HG02759 (cell line): Measurements from ENCODE around the gene HHAT.

Experiments used
- ATAC-seq: cut with Tn5 transposase; IDR thresholded peaks from one replicate; pipeline ENCODE4 v1.9.1; 2021; ENCODE audit warnings: mild to moderate bottlenecking, moderate library complexity; ENCODE audit not compliant: unreplicated experiment

The HHAT gene

DNA sequence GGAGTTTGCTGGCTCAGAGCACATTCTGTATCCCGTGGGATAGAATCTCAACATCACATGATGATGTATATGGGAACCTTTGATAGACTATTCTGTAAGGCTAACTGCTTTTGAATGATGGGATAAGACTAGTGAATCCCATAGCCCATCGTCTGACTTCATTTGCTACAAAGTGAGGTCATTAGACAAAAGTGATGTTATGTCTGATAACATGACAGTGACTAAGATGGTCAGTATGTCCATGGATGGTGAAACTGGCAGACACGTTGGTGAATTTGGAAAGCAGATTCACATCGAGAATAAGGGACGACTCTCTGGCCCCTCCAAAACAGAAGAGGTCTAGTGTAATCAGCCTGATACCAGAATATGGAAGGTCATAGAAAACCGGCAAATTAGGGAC, 108.4 kb downstream of the HHAT start:
- ATAC-seq = no peak

DNA sequence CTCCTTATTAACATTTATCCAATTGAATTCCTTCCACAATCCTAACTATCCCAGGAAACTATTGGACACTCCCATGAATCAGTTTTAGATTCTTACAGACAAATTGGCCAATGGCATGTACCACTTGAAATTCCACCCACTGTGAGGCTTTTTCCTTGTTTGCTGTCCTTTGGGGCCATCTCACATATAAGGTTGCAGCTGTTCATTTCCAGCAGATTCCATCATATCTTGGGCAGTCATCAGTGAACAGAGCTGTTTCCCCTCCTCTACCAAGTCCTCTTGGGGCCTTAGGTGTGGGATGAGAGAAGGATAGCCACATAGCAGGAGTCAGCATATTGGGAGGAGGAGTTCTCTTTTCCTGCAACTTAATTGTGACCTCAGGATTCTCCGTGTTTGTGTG, 109.1 kb downstream of the HHAT start:
- no peak for ATAC-seq

DNA sequence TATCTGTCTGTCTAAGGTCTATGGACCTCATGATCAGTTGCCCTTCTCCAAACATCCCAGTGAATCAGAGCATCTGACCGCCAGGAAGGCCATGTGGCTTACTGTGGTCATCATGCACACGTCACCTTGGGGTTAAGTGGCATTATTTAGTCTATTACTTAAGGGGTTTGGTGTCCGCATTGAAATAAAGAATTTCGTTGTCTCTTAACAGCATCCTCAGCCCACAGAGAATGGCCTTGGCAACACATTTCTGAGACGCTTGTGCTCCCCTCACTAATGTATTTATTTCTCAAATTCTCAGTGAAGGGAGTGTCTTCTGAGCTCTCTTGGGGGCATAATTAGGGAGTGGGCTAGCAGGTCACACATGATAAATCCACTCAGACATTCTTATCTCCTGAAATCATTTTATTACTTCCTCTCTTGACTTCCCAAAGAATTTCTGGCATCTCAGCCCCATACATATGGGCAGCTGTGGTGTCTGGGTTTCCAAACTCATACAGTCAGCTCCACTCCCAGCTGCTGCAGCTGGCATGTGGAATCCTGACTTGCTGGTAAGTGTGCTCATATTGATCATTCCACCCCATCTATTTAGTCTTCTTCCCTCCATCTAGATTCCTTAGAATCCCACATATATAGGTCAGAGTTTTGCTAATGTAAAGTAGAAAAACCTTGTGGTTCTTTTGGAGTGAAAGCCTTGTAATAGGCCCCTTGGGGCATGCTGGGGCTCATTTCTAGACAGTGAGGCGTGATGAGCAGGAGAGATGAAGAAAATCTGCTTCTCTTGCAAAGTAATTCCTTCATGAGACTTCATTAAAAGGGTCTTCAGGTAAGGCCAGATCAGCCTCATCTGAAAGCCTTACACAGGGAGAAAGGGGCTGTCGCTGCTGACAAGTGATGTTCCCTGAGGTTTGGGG, 110.5 kb downstream of the HHAT start:
- no peak for ATAC-seq

DNA sequence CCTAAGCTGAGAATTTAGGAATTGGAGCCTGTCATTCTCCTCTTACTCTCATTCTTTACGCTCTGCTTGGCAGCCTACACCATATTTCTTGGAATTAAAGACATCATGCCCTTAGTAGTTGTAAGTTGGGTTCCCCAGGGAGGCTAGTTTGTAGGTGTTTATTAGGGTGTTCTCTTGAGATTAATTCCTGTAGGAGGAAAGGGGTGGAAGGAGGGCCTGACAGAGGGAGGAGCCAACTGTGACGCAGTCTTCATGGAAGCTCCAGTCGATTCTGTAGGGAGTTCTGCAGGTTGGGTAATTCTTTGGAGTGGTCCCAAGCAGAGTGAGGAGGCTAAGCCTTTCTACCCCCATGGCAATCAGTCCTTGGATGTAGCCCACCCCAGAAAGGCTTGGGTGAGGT, 111.4 kb downstream of the HHAT start:
- ATAC-seq = no peak

DNA sequence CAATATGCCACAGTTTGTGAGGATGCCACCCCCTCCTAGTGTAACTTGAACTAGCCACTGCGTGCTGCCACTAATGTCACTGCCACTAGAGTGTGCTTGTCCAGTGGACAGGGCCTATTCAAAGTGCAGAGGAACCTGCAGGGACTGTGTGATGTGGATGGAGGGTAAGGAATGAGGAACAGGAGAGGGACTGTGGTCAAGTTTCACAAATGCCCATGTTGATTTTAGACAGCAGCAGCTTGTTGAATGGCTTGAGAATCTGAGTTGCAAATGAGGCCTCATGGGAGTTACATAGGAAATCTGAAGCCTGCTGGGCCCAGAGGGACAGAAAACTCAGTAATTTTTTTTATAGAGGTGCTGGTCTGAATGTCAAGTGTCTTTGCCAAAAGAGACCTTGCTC, 112.3 kb downstream of the HHAT start:
- ATAC-seq = no peak

DNA sequence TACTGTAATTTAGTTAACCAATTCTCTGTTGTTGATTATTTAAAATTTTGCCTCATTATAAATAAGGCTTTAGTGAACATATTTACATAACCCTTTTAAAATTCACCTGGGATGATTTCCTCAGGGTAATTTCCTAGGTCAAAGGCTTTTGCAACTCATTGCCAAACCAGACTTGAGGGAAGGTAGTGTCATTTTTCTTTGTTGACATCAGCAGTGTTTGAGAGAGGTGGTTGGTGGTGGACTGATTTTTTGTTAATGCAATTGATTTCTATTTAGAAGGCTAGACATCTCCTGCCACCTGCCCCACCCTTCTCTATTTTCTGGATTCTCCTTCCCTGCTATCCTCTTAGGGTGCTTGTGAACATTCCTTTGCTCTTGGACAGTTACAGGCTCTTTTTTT, 116.8 kb downstream of the HHAT start:
- no peak for ATAC-seq

DNA sequence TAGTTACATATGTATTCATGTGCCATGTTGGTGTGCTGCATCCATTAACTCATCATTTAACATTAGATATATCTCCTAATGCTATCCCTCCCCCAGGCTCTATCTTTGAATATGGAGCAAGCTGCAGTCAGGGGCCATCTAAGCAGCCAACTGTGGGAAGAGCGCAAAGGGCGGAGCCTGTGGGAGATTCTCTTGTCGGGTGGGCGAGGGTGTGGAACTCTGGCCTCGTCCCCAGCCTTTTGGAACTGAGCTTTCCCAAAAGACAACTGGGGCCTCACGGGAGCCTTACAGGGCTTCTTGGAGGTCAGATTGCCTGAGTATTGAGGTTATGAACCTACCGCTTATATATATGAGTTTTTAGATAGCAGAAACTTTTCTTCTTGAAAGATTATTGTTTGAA, 117.2 kb downstream of the HHAT start:
- ATAC-seq = no peak

DNA sequence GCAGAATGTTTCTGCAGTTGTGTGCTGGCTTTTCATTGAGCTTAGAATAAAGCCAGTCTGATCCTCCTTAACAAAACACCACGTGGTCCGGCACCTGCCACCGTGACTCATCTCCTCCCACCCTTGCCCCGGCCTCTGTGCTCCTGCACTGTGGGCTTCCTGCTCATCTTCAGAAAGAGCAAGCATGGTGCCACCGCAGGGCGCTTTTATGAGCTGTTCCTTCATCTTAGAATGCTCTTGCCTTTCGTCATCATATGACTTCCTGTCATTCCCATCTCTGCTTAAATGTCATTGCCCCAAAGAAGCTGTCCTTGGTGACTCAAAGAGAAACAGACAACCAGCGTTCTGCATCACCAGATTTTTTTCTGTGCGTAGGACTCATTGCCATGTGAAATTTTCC, 117.8 kb downstream of the HHAT start:
- ATAC-seq = peak; percentile 63

DNA sequence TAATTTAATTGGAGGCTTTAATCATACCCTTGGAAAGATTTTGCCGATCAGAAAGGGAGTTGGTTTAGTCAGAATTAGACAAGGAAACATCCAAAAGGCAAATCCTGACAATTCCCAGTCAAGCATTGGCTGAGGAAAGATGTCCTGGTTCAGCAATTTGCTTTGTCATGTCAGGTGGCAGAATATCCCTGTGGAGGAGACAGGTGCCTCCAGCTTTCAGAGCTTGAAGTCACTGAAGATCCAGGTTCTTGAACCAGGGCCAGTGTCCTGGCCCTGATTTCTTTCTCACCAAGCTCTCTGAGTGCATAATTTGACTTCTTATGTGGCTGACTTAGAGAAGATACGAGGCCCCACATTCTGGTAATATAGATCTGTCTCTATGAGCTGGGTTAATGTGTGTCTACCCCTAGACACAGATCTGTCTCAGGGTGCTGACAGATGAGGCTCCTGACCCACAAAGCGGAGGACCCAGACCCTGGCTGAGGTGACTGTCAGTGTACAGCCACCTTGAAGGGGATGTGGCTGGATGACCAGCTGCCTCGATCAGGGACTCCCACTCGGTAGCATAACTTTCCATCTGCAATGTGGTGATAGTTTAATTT, 118.9 kb downstream of the HHAT start:
- no peak for ATAC-seq

DNA sequence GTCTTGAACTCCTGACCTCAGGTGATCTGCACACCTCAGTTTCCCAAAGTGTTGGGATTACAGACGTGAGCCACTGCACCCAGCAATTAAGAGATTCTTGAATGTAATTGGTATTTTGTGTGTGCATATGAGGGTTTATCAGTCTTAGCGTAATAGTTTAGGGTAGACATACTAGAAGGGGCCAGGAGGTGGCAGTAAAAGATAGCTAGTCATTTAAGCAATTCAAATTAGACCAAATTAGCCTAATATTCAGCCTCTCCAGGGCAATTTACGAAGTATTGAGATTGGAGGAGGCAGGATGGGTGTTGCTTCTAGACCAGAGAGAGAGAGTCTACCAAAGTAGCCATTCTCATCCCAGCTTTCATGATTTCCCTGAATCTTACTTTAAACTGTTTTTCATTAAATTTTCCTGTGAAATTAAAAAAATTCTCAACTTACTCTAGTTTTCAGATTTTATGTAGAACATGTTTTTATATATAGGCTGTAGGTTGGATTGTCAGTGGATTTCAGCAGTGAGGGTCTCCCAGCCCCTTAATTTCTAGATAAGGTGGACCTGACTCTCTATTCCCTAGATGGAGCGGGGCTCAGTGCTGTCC, 119.7 kb downstream of the HHAT start:
- ATAC-seq = no peak

DNA sequence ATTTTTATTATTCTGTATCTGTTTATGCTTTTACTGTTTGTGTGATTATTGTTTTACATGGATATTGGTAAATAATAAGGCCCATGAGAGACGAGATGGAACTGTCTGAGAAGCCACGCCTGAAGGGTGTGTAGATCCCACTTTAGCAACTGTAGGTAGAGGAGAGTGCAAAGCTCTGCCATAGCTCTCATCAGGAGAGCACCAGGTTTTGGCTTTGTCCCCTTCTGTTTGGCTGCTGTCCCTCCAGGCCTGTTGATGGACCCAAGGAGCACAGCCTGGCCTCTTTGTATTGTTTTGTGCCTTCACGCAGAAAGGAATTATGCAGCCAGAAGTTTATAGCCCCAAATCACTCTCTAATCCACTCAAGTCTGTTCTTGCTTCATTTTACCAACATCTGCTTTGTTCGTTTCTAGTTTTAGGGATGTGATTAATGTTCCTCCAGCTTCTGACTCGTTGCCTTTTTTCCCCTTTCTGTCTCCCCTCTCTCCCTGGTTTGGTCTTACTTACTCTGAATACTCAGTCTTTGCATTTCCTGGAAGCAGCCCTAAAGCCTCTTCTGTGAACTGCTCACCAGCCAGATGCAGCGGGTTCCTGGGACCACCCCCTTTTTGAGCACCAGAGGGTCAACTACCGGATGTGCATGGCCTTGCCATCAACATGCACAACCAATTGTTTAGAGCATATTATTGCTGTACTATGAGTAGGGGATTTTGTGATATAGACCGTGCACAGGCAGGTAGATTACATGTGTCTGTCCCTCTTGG, 127.3 kb downstream of the HHAT start:
- ATAC-seq = no peak

DNA sequence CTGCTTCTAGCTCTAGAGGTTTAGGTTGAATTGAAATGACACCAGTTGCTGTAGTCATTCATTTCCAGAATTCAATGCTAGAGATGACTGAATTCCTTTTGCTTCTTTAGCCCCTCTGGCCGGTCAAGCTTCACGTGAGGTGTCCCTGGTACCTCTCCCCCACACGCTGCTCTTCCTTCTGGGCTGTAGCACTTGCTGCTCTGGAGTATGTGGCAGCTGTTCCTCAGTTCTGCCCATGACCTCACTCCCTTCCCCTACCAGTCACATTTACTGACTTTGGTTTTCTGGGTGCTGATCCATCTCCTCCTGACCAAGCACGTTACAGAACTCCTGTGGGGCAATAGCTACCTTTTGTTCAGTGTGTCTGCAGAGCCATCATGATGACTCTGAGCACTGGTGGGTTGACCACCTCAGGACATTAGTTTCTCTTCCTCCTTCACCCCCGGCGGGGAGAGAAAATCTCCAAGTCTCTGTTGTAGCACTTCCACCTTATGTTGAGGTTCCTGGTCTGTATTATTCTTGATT, 128.1 kb downstream of the HHAT start:
- ATAC-seq = no peak

DNA sequence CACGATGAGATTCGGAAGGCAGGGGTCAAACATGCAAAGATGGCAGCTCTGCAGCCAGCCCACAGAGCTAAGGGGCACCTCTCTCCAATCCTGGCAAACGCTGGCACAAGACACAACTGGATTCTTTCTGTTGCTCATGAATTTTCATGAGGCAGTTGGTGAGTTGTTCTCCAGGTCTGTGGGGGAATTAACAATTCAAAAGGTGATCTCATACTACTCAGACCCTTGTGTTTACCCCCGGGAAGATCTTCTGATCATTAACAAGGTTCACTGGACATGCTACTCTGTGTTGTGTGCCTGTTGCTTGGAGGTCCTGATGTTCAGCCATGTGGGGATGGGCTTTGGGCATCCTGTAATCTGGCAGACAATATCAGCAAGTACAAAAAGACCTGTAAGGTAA, 128.9 kb downstream of the HHAT start:
- ATAC-seq = no peak

DNA sequence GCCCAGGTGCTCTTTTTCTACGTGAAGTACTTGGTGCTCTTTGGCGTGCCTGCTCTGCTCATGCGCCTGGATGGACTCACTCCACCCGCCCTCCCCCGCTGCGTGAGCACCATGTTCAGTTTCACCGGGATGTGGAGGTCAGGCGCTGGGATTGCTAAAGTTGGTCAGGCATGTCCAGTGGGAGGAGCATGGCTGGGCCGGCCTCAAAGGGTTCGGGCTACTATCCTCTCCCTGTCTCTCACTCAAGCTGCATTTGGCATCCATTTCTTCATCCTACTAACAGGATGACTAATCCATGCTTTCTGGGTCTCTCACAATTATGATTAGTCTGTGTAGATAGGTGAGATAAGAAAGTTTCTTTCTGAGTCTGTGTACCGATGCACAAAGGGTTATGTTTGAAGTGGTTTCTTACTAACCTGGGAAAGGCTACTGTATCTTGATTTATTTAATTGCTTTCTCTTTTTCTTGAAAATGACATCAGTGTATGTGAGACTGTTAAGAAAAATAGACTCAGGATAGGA, 135.9 kb downstream of the HHAT start:
- ATAC-seq = no peak

DNA sequence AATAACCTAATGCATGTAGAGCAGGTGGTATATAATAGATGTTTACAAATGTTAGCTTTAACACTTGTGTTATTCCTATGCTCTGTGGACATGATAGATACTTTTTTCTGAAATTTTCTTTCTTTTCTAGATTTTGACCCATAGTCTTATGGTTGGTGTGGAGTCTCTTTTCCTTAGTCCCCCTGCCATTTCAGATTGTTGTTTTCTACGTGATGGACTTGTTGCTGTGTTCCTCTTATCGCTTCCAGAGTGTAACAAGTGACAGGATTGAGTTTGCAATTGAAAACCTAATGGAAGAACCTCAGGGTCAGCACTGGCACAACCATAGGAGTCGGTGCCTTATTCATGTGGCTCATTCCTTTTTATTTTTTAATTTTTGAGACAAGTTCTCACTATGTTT, 136.4 kb downstream of the HHAT start:
- ATAC-seq = no peak

DNA sequence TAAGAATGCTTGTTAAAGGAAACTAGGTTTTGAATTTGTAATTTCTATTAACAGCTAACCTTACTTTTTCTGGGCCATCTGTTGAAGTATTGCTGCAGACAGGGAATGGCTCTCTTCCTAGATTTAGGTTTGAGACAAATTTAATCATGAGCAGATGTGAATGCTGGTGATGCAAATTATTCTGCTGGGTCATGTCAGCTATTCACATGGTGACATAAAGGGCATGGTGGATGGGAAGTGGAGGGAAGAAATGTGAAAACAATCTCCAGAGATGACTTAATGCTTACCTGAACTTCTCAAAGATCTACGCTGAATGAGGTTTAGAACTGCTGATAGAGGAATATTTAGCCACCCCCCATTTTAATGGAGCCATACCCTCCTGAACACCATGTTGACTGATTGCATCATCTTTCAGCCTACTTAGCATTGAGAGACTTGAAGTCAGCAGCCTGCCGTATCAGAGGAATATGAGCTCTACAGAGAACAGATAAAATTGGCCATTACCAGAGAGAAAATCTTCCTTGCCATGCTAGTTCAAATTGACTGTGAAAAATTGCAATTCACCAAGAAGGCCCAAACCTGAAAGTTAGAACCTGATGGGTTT, 138.8 kb downstream of the HHAT start:
- no peak for ATAC-seq

DNA sequence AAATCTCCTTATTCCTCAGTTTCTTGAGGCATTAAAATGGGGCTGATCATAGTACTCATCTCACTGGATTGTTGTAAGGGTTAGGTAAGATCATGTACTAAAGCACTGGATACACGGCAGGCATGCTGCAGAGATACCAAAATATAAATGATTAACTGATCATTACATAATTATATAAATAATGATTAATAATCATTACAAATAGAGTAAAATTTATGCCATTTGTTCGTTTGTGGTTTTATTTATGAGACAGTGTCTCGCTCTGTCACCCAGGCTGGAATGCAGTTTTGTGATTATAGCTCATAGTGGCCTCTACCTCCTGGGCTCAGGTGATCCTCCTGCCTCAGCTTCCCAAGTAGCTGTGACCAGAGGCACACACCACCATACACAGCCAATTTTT, 140.7 kb downstream of the HHAT start:
- no peak for ATAC-seq

DNA sequence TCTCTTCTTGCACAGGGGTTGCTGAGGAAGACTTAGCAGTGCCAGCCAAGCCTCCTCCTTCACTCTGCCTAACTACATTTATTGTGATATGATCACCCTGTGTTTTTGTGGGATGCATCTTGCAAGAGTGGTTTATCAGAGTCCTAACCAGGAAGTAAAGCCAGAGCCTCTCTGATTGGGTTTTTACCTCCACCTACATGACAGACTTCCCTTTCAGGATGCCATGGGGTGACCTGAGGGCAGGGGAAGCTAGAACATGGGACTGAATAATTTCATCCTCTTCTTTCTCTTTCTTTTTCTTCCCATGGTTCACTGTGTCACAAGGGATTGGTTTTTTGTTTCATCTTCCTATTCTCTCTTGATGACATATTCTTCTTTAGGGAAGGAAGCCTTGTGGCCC, 146.6 kb downstream of the HHAT start:
- no peak for ATAC-seq

DNA sequence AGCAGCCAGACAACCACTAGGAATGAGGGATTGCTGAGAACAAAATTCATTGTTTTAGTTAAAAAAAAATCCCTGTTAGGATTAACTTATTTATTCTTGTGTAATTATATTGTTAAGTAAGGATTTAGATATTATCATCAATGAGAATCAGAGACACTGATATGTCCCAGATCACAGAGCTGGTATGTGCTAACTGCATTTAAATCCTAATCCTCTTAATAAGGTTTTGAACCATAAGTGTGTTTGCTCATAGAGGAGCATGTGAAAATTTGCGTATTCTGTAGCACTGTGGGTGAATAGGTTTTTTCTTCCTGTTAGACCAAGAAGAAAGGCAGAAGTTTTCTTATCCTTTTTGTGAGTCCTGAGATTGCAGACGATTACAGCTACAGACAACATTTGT, 147.1 kb downstream of the HHAT start:
- no peak for ATAC-seq

DNA sequence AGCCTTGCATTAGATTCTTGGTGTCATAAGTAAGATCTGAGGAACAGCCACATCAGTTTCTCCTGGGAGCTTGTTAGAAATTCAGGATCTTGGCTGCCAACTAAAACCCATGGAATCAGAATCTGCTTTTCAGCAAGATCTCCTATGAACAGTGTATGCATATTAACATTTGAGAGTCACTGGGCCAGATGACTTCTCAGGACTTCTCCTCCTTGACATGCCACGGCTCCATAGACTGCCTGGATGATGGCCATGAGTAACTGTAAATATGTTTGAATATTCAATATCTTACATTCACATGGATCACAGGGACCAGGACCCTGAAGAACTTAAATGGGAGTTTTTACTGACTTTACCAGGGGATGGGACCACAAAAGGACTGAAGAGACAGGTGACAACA, 148.0 kb downstream of the HHAT start:
- ATAC-seq = no peak
